Activated CD8-positive, alpha-beta memory T cell treated with anti-CD3 and anti-CD28 coated beads, Interleukin-2, amount 50 U/mL, for 4 hours (primary cell): ENCODE results near the gene KRTAP1-3.
"Not testable (repeated sequence)": the region's sequence is repeated elsewhere in the genome, so short reads cannot be mapped to it uniquely, and the experiment has no call there.

Experiments used
- DNase-seq: peaks from one replicate; pipeline ENCODE4 v3.0.0-alpha.2; 2020

Gene KRTAP1-3

GRCh38 chr17:41009301-41009760, 25.3 kb downstream of the KRTAP1-3 start:
- DNase-seq: no peak

- DNase-seq: no peak
Measured at GRCh38 chr17:41008811-41009210, 25.9 kb downstream of the KRTAP1-3 start, which contains the start of gene KRTAP3-1. TSS of gene KRTAP3-1 (minus strand) at chr17:41009128. CDS start at chr17:41009074, 54 bp downstream.

- no peak for DNase-seq
Measured at GRCh38 chr17:41004397-41004796, 30.3 kb downstream of the KRTAP1-3 start.

- no peak for DNase-seq
Measured at GRCh38 chr17:41003926-41004325, 30.7 kb downstream of the KRTAP1-3 start.

- no peak for DNase-seq
Measured at GRCh38 chr17:41002814-41003213, 31.9 kb downstream of the KRTAP1-3 start.

GRCh38 chr17:41001795-41002194, 32.9 kb downstream of the KRTAP1-3 start:
- DNase-seq: no peak

GRCh38 chr17:40999563-40999962, 35.1 kb downstream of the KRTAP1-3 start, which contains the start of gene KRTAP3-2:
TSS of gene KRTAP3-2 (minus strand) at chr17:40999906. CDS start at chr17:40999853, 53 bp downstream.
- DNase-seq: not testable (repeated sequence)

GRCh38 chr17:40997361-40997760, 37.3 kb downstream of the KRTAP1-3 start:
- DNase-seq: no peak

- DNase-seq: no peak
Measured at GRCh38 chr17:40996829-40997228, 37.8 kb downstream of the KRTAP1-3 start.

GRCh38 chr17:40995116-40995515, 39.6 kb downstream of the KRTAP1-3 start:
- DNase-seq: no peak

- no peak for DNase-seq
Measured at GRCh38 chr17:40993839-40994238, 40.8 kb downstream of the KRTAP1-3 start, which contains the start of gene KRTAP3-3. TSS of gene KRTAP3-3 (minus strand) at chr17:40994164. CDS start at chr17:40994097, 67 bp downstream.

GRCh38 chr17:40993084-40993483, 41.6 kb downstream of the KRTAP1-3 start:
- no peak for DNase-seq

GRCh38 chr17:40992666-40993065, 42.0 kb downstream of the KRTAP1-3 start:
- DNase-seq: no peak

GRCh38 chr17:40986920-40987319, 47.8 kb downstream of the KRTAP1-3 start:
- no peak for DNase-seq

GRCh38 chr17:40984226-40984625, 50.4 kb downstream of the KRTAP1-3 start, which contains the start of gene KRT40:
TSS of gene KRT40 (minus strand) at chr17:40984326. CDS start at chr17:40984273, 53 bp downstream.
- DNase-seq: no peak
